PC-9 (cell line): ENCODE data around the gene BHLHA15.

Source experiments
- EZH2 ChIP-seq: fragments of 200-600 bp; sonication (generic); IDR thresholded peaks from 2 replicates; pipeline ENCODE4 v1.8.0; 2017; ENCODE audit warnings: antibody characterized with exemption, low read depth
- TF ChIP-seq, protein P1 (sequence below): fragments of 200-600 bp; sonication (generic); conservative IDR thresholded peaks from 2 replicates; pipeline ENCODE4 v1.6.1; 2017; ENCODE audit warnings: mixed run types, antibody characterized with exemption, mild to moderate bottlenecking, moderate library complexity

DNA sequence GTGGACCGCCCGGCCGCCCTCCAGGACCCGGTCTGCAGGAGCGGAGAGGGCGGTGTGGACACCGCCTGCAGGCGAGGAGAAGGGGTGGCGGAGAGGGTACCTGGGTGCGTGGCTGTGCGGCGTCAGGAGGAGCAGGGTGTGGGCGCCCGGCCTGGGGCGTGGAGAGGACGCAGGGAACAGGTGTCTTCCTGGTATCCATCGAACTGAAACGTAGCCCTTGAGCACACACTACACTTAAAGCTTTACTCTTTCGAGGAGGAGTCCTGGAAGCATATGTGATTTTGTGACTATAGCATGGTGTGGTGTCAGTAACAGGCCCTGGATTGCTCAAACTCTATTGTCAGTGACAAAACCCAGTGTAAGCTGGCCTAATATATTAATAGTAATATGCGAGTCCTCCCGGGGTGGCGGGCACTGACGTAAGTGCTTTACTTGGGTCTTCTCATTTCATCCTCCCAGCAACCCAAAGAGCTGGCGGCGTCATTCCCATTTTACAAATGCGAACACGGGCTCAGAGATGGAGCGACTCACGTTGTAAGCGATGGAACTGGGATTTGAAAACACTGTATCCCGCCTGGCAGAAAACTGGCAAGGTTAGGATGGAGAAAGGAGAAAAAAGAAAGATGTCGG, 41.3 kb downstream of the BHLHA15 start:
- TF ChIP-seq, protein P1, sequence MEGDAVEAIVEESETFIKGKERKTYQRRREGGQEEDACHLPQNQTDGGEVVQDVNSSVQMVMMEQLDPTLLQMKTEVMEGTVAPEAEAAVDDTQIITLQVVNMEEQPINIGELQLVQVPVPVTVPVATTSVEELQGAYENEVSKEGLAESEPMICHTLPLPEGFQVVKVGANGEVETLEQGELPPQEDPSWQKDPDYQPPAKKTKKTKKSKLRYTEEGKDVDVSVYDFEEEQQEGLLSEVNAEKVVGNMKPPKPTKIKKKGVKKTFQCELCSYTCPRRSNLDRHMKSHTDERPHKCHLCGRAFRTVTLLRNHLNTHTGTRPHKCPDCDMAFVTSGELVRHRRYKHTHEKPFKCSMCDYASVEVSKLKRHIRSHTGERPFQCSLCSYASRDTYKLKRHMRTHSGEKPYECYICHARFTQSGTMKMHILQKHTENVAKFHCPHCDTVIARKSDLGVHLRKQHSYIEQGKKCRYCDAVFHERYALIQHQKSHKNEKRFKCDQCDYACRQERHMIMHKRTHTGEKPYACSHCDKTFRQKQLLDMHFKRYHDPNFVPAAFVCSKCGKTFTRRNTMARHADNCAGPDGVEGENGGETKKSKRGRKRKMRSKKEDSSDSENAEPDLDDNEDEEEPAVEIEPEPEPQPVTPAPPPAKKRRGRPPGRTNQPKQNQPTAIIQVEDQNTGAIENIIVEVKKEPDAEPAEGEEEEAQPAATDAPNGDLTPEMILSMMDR = no peak
- no peak for TF ChIP-seq EZH2
